Activated gamma-delta T cell (primary cell): ENCODE data around the gene RPL13A.
A peak's percentile ranks its signal among the peaks of the same experiment; 100 is the strongest.
"Not testable (repeated sequence)": the region's sequence is repeated elsewhere in the genome, so short reads cannot be mapped to it uniquely, and the experiment has no call there.

Experiments used
- DNase-seq: peaks from one replicate; lab custom pipeline; 2025; lab: John Stamatoyannopoulos, UW
- total RNA-seq, 2 donors: gene quantifications; one replicate each; lab custom pipeline; 2026; lab: John Stamatoyannopoulos, UW

The RPL13A gene
- total RNA-seq: 1,879 to 2,369 reads per million in 2 donors

DNA sequence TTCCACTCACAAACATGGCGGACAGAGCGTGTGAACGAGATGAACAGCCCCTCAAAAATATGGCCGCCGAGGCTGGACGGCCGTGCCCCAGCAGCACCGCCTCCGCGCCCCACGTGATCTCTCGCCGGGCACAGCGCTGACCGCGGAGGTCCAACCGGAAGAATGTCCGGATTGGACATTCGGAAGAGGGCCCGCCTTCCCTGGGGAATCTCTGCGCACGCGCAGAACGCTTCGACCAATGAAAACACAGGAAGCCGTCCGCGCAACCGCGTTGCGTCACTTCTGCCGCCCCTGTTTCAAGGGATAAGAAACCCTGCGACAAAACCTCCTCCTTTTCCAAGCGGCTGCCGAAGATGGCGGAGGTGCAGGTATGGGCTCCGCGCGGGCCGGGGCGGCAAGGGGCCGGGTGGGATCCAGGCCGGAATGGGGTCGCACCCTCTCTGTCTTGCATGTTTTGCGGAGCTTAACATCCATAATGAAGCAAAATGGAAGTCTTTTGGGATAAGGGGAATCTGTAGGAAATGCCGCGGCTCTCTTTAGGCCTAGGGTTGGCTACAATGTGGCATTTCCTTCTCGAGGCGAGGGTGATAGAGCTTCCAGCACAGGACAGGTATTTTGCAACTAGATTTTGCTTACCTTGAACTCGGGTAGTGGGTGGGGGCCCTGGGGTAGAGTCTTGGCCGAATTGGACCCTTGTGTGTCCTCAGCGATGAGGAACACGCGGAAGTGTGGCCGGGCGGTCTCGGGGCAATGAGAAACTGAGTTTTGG lies at the start of gene RPL13A:
Gene RPL13A (plus strand): TSS at position 332 of the 769 bp plus-strand sequence. CDS start 22 bp downstream, at position 354.
- DNase-seq: peak; percentile 96

DNA sequence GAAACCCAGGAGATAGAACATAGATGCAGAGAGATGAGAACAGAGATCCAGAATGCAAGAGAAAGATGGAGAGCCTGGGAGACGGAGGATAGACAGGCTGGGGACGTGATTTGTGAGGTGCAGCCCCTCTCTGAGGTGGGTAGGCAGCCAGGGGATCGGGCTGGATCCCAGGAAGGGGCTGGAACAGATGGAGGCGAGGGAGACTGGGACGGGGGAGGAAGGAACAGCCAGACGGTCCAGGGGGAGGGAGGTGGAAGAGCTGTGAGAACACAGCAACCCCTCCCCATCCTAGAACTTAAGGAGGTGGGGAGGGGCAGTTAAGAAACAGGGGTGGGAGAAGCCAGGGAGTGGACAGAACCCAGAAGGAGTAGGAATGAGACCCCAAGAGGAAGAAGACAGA lies 49.1 kb upstream of the RPL13A start:
- DNase-seq: no peak

DNA sequence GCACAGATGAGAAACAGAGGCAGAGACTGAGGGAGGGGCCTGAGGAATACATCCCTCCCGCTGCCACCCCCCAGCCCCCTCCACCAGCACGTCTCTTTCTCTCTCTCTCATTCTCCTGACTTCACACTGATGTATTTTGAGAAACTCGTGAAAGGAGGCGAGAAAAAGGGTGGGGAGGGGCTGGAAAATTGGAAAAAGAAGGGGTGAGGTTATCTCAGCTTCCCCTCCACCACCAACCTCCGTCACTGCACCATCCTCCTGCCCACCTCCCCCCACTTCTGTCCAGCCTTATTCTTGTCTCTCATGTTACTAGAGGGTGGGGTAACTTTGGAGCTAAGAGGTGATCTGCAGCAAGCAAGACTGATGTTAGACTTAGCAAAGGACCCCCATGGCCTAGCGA lies 47.6 kb upstream of the RPL13A start:
- no peak for DNase-seq

DNA sequence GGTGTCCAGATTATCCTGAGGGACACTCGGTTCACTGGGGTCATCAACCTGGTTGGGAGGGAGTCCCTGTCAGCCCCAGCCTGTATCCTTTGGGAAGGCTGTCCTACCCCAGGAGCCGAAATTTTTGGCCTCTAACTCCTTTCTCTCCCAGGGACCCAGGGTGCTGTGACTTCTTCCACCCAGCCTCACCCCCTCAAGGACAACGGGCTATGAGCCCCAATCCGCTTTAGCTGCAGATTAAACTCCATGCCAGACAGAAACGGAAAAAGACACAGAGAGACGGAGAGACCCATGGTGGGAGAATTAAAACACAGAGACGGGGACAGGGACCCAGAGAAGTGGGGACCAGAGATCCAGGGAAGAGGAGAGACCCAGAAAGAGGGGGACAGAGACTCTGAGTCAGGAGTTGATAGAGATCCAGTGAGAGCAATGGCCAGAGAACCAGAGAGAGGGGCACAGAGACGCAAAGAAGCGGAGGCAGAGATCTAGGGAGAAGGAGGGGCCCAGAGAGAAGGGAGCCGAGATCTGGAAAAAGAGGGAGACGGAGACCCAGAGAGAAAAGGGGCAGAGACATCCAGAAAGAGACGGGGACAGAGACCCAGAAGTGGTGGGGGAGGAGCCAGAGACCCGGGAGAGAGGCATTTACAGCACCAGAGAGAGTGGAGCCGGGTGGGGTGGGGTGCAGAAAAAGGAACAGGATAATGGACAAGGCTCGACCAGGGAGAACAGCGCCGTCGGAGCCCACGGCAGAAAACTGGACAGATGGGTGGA lies 46.8 kb upstream of the RPL13A start:
- no peak for DNase-seq

DNA sequence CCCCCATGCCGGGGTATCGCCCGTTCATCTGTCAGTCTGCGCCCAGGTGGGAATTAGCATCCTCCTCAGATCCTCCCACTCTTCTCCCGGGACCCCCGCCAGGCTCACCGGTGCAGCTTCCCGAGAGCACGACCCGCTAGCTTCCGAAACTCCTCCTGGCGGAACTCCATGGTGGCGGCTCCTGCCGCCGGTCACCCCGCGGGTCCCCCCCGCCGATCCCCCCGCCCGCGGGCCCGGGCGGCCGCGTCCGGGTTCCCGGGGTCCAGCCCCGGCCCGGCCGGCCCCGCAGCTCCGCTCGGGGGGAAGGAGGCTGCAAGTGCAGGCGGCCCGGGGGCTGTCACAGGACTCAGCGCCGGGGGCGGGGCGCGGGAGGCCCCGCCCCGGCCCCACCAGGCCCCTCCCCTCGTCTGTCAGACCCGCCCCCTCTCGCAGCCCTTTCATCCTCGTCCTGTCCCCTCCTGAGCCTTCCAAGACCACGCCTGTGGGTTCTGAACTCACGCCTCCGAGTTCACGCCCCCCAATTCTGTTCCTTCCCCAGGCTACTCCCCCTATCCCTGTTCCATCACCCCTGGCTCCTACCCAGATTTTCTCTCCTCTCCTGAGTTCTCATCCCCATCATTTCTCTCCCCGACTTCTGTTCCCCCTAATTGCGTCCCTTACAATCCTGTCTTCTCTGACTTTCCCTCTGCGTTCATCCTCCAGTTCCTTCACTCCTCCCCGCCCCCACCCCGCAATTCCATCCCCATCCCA lies 46.0 kb upstream of the RPL13A start, which contains the start of gene SLC17A7:
Gene SLC17A7 (minus strand): TSS at position 318 of the 750 bp plus-strand sequence. CDS start 148 bp downstream, at position 170.
- DNase-seq: peak; percentile 35

DNA sequence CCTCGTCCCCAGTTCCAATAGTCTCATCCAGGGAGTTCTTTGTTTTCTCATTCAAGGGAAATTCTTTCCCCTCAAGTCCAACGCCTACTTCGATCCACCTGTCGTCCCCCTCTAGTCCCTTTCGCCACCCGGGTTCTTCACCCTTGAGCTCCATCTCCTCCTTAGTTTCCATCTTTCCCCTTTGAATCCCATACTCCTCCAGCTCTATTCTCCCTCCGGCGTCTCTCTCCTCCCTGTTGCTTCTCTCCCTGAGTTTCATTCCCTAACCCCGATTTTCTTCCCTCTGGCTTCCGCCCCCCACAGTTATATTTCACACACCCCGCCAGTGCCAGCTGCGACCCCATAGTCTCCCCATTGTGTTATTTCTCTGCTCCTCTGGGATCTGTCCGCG lies 45.5 kb upstream of the RPL13A start:
- DNase-seq: no peak

DNA sequence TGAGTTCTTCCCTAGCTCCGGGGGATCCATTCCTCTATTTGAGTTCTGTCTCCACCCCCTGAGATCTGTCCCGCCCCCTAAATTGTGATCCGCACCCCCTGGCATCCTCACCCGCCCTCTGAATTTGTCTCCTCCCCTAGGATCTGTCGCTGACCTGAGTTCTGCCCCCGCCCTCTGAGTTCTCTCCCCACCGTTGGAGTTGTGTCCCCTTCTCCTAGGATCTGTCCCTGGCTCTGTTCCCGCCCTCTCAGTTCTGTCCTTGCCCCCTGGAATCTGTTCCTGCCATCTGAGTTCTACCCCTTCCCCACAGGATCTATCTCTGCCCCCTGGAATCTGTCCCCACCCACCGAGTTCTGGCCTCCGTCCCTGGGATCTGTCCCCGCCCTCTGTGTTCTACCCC lies 45.1 kb upstream of the RPL13A start:
- DNase-seq: no peak

DNA sequence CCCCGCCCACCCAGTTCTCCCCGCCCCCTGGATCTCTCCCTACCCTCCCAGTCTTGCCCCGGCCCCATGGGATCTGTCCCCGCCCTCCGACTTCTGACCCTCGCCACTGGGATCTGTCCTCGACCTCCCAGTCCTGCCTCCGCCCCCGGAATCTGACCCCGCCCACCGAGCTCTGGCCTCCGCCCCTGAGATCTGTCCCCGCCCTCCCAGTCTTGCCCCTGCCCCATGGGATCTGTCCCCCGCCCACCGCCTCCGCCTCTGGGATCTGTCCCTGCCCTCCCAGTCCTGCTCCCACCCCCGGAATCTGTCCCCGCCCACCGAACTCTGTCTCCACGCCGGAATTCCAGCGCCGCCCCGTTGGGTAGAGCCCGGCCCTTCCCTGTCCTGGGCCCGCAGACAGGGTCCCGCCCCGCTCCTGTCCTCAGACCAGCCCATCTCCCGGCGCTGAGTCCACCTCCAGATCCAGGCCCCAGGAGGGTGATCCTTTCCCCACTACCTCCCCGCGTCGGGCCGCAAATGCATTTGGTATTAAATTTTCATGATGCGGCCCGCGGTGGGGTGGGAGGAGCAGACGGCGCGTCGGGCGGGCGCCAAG lies 44.5 kb upstream of the RPL13A start:
- DNase-seq: no peak

DNA sequence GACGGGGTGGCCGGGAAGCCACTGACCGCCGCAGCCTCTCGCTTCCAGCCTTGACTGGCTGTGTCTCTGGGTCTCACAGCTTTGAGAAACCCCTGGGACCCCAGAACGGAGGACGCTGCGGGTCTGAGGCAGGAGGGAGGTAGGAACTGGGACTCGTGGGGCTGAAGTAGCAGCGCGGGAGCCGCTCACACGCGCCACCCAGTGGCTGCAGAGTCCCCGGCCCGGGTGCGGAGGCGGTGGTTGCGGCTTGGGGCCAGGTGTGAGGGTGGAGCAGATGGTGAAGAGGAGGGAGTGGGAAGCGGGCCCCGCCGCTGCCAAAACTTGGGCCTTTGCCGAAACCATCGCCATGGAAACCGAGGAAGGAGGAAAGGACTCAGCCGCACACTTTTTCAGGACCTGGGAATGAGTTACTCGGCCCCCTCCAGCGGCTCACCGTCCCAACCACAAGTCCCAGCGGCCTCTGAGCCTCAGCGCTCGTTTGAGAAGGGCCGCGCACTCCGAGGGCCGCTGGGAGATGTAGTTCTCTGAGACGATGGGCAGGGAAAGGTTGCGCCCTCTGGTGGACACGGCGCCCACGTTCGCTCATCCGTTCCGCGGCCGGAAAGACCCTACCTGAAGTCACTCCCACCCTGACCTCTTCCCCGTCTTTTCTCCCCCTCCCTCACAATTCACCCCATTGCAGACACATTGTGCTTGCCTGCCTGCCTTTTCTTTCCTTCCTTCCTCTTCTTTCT lies 43.9 kb upstream of the RPL13A start:
- DNase-seq: peak; percentile 79

DNA sequence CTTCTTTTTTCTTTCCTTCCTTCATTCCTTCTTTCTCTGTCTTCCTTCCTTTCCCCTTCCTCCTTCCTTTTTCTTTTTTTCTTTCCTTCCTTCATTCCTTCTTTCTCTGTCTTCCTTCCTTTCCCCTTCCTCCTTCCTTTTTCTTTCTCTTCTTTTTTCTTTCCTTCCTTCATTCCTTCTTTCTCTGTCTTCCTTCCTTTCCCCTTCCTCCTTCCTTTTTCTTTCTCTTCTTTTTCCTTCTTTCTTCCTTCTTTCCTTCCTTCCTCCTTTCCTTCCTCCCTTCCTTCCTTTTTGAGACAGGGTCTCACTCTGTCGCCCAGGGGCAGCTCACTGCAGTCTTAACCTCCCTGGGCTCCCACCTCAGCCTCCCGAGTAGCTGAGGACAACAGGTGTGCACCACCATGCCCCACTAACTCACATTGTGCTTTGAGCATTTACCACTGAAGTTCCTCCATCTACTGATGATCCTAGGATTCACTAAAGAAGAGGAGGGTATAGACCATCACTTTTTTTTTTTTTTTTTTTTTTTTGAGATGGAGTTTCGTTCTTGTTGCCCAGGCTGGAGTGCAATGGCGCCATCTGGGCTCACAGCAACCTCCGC lies 43.2 kb upstream of the RPL13A start:
- DNase-seq: not testable (repeated sequence)

DNA sequence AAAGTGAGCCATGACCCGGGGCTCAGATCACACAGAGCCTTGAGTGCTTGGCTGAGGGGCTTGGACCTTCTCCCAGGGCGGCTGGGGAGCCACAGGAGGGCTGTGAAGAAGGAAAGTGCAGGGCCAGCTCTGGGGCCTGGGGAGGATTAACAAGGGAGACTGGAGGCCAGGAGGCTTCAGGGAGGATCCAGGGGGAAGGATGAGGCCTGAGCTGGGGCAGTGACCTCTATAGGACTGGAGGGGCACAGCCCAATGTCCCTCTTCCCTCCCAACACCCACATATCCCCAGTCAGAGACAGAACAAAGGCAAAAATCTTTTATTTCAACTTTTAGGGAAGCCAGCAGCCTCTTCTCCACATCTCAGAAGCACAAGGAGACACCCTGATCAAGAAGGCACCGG lies 41.4 kb upstream of the RPL13A start:
- no peak for DNase-seq

DNA sequence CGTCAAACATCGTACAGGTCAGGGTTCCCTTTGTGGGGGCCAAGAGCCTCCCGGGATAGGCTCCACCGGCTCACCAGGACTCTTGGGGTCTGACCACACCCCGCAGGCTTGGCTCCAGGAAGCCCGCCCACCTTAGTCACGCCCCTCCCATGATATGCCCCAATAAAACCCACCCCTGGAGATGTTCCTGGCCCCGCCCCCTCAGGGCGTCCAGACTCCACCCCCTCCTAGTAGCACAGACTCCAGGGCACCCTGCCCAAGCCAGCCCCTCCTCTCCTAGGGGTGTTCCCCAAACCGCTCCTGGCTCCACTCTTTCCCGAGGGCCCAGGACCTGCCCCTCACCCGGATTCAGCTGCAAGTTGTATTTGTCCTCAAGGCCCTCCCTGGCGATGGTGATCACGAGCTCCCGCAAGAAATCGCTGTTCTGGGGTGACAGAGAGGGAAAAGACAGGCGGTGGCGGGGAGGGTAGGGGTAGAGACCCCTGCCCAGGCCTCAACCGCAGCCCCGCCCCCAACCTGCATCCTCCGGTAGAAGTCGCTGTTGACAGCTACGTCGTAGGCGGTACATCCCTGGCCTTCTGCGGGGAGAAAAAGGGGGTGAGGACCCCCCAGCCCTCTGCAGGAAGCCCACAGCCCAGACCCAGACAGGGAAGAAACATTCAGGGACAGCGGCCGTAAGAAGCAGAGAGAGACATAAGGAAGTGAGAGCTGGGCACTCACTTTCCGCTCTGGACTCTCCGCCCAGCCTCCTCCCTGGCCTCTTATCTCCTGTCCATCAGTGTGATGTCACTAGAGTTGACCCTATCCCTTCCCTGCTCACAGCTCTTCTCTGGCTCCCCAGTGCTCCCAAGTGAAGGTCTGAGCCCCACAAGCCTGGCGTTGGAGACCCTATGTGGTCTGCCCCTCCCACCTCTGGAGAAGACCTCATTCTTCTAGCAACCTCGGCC lies 39.6 kb upstream of the RPL13A start:
- DNase-seq: no peak

DNA sequence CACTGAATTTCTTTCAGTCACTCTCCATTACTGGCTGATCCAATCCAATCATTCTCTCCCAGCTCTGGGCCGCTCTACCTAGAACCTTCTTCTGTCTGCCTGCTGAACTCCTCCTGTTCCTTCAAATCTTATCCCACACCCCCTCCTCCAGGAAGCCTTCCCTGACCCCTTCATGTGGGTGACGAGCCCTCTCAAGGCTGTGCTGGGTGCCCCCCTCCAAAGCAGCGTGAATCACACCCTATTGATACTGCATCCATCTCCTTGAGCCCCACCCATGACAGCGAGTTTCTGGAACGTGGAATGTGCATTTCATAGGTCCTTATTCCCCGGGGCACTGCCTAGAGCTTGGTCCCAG lies 39.0 kb upstream of the RPL13A start:
- DNase-seq: no peak

DNA sequence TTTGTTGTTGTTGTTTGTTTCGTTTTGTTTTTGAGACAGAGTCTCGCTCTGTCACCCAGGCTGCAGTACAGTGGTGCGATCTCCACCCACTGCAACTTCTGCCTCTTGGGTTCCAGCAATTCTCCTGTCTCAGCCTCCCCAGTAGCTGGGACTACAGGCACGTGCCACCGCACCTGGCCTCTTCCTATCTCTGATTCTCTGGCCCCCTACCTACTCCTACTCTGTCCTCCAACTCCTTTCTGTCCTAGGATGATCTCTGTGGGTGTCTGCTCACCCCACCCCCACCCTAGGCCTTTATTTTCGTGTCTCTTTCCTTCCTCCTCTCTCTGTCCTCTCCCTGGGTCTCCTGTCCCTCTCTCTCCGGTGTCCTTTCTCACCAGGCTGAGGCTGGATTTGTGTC lies 37.0 kb upstream of the RPL13A start:
- DNase-seq: no peak

DNA sequence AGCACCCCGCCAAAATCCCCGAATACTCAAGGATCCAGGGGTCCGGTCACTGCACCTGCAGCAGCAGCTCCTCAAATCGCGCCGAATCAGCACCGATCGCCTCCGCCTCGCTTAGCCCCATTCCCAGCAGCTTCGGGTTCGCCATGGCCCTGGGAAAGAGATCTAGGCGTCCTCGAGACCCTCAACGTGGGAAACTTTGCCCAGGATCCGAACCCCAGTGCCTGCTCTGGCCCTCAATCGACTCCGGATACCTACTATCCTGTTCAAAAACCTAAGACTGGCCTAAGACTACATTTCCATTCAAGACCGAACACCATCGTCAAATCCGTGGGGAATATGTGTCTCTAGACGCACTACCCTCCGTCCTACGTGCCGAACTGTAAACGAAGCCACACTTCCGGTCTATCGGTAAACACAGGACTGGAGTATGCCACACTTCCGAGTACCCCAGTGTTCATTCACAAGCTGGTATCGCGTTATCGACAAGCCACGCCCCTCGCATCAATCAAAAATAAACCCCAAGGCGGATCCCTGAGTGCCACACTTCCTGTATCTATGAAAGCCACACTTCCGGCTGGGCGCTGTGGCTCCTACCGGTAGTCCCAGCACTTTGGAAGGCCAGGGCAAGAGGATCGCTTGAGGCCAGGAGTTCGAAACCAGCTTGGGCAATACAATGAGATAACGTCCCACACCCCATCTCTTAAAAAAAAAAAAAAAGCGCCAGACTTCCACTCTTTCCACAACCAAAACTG lies 35.8 kb upstream of the RPL13A start, which contains the start of gene PIH1D1:
Gene PIH1D1 (minus strand): TSS at position 385 of the 752 bp plus-strand sequence. CDS start 240 bp downstream, at position 145.
- DNase-seq: no peak

DNA sequence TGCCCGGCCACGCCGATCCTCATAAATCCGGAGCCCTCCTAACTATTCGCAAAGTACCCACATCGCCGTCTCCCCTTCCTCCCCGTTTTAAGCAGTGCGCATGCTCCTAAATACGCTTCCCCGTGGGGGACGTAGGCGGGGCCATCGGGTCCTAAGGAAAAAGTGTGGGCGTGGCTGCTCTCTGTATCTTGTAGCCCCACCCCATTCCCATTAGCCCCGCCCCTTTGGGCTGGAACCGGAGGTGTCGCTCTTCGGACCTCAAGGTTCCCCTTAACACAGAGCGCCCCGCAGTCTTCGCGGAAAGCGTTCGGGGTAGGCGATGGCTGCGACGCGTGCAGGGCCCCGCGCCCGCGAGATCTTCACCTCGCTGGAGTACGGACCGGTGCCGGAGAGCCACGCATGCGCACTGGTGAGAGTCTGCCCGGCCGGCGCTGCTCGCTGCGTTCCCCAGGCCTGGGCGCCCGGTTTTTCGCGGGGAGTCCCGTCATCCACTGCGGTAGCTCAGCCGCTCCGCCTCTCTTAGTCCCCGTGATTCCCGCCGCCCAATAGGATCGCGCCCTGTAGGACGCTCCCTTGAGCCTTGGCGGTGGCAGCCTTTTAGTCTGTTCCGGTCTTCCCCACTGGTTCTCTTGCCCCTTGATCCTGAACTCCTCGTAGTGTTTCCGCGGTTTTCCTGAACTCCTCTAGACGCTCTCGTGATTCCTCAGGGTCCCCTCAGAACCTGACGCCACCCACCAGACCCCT lies 34.2 kb upstream of the RPL13A start, which contains the start of gene ALDH16A1:
Gene ALDH16A1 (plus strand): TSS at position 213 of the 744 bp plus-strand sequence. CDS start 107 bp downstream, at position 320.
- peak; percentile 95 for DNase-seq

DNA sequence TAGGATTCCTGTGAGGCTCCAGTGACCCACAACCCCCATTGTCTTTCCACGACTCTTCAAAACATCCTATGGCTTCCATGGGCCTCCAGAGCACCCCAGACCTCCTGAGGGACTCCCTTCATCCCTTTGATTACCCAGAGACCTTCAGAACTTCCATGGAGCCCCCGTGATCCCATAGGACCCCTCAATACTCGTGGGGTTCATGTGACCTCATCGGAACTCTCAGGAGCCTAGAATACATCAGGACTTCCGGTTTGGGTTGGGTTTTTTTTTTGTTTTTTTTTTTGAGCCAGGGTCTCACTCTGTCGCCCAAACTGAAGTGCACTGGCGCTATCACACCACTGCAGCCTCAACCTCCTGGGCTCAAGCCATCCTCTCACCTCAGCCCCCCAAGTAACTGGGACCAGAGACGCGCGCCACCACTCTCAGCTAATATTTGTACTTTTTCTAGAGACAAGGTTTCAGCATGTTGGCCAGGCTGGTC lies 33.6 kb upstream of the RPL13A start:
- no peak for DNase-seq

DNA sequence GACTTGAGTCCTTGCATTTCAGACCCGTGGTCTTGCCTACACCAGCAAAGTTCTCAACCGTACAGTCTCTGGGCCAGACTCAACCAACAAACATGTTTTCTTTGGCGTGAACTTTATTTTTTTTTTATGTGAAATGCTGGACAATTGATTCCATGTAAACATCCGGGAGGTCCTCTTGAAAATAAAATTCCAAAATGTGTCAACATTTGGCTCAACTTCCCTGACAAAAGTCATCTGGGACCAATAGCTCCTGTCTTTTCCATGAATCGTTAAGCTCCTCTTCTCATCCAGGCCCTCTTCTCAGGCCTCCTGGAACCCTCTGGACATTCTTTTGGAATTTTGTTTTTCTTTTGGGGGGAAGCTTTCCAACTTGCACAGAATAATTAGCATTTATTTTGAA lies 31.6 kb upstream of the RPL13A start:
- no peak for DNase-seq
